Hepatocyte (in vitro differentiated cells): ENCODE data around the gene PRSS21. TPM values are rescaled to one million over a fixed set of nuclear protein-coding genes. Genes with fewer than 3 reads are reported as not detected.

Experiments used
- DNase-seq: peaks from one replicate; pipeline ENCODE4 v3.0.0-alpha.2; 2016; ENCODE audit warnings: low spot score
- H2AFZ ChIP-seq: fragments of 200-600 bp; sonication (generic); 2 replicates; pipeline ENCODE4 v1.6.0; 2016; ENCODE audit warnings: antibody characterized with exemption, mild to moderate bottlenecking
- H3K27ac ChIP-seq: fragments of 200-600 bp; sonication (generic); 2 replicates; pipeline ENCODE4 v1.5.1; 2016; ENCODE audit warnings: mild to moderate bottlenecking
- H3K27me3 ChIP-seq: fragments of 200-600 bp; sonication (generic); 2 replicates; pipeline ENCODE4 v1.6.1; 2016
- H3K36me3 ChIP-seq: fragments of 200-600 bp; sonication (generic); replicated peaks from 2 replicates; pipeline ENCODE4 v1.5.1; 2016; ENCODE audit warnings: low read depth; ENCODE audit not compliant: insufficient read depth
- H3K4me1 ChIP-seq: fragments of 200-600 bp; sonication (generic); 2 replicates; pipeline ENCODE4 v1.5.1; 2016; ENCODE audit warnings: mild to moderate bottlenecking, moderate library complexity; ENCODE audit not compliant: insufficient read depth
- H3K4me2 ChIP-seq: fragments of 200-600 bp; sonication (generic); 2 replicates; pipeline ENCODE4 v1.6.0; 2016
- H3K4me3 ChIP-seq: fragments of 200-600 bp; sonication (generic); 2 replicates; pipeline ENCODE4 v1.5.1; 2016; ENCODE audit warnings: mild to moderate bottlenecking
- H3K79me2 ChIP-seq: fragments of 200-600 bp; sonication (generic); 2 replicates; pipeline ENCODE4 v1.6.0; 2017; ENCODE audit warnings: mild to moderate bottlenecking
- H3K9me2 ChIP-seq: fragments of 200-600 bp; sonication (generic); replicated peaks from 2 replicates; pipeline ENCODE4 v1.6.0; 2017; ENCODE audit warnings: mild to moderate bottlenecking; ENCODE audit not compliant: insufficient read depth
- H3K9me3 ChIP-seq: fragments of 200-600 bp; sonication (generic); 2 replicates; pipeline ENCODE4 v1.5.1; 2016; ENCODE audit warnings: low read depth, mild to moderate bottlenecking
- H4K20me1 ChIP-seq: fragments of 200-600 bp; sonication (generic); 2 replicates; pipeline ENCODE4 v1.6.0; 2016; ENCODE audit warnings: mild to moderate bottlenecking; ENCODE audit not compliant: insufficient read depth, poor library complexity, severe bottlenecking
- CTCF ChIP-seq: fragments of 200-600 bp; sonication (generic); IDR thresholded peaks from 2 replicates; pipeline ENCODE4 v1.5.1; 2016; ENCODE audit warnings: antibody characterized with exemption, mild to moderate bottlenecking; ENCODE audit not compliant: poor library complexity
- EZH2 ChIP-seq: fragments of 200-600 bp; sonication (generic); IDR thresholded peaks from 2 replicates; pipeline ENCODE4 v1.6.1; 2016; ENCODE audit warnings: antibody characterized with exemption, mild to moderate bottlenecking, borderline replicate concordance
- EZH2phosphoT487 ChIP-seq: fragments of 200-600 bp; sonication (generic); IDR thresholded peaks from one replicate; pipeline ENCODE4 v1.6.1; 2018; ENCODE audit warnings: antibody characterized with exemption, mild to moderate bottlenecking, low read depth, moderate library complexity; ENCODE audit not compliant: unreplicated experiment, severe bottlenecking
- WGBS: methylation state at CpG from one replicate; pipeline ENCODE4 v1.1.6; 2016; ENCODE audit warnings: low lambda C conversion rate; ENCODE audit errors: missing lambda C conversion rate; 5-methylcytosine and 5-hydroxymethylcytosine counted together
- polyA plus RNA-seq: library from polyadenylated mRNA; unstranded; fragments of >200 nt; fragmentation: Nextera tagmentation; extraction: Ambion mirVana; gene quantifications from 2 replicates; pipeline ENCODE4 v1.2.1, GENCODE V29; 2016
- total RNA-seq: library from RNA; depleted of rRNA; stranded (reverse); fragments of >200 nt; gene quantifications from 2 replicates; pipeline ENCODE4 v1.2.3, GENCODE V29; 2014

Gene PRSS21
- total and polyA plus RNA-seq, 2 experiments from 2014 or later, result not detected

GRCh38 chr16:2819939-2820835 lies 3.1 kb downstream of the PRSS21 start:
- Histone ChIP-seq H4K20me1 (no peaks in the 10 kb centered on the region), H3K27me3 (no peaks in the 10 kb centered on the region), H3K27ac (no peak overlapping the region), H3K4me3 (no peak overlapping the region), H3K36me3 (no peaks in the 10 kb centered on the region), H3K4me1 (peaks cover 6% of the 10 kb centered on the region), H2AFZ (no peak overlapping the region), H3K9me2 (no peaks in the 10 kb centered on the region), H3K79me2 (no peaks in the 10 kb centered on the region), H3K9me3 (no peaks in the 10 kb centered on the region), H3K4me2 (no peak overlapping the region)
- TF ChIP-seq CTCF (no peak), EZH2 (no peak), EZH2phosphoT487 (no peak)
- 75% methylated on average over 16 of the region's 17 CpGs for WGBS
- DNase-seq, result no peak

- no peak overlapping the region for H3K27ac ChIP-seq
- H3K4me3 ChIP-seq, result no peak overlapping the region
- H3K9me3 ChIP-seq, result no peaks in the 10 kb centered on the region
- H4K20me1 ChIP-seq, result no peaks in the 10 kb centered on the region
- no peak for DNase-seq
- no peaks in the 10 kb centered on the region for H3K9me2 ChIP-seq
- H3K36me3 ChIP-seq, result no peaks in the 10 kb centered on the region
- no peaks in the 10 kb centered on the region for H3K4me1 ChIP-seq
- H3K27me3 ChIP-seq, result no peaks in the 10 kb centered on the region
- TF ChIP-seq EZH2phosphoT487 (no peak), EZH2 (no peak), CTCF (no peak)
- 78% methylated on average over 14 of the region's 14 CpGs for WGBS
- no peak overlapping the region for H2AFZ ChIP-seq
- no peak overlapping the region for H3K4me2 ChIP-seq
- H3K79me2 ChIP-seq, result no peaks in the 10 kb centered on the region
Observed at GRCh38 chr16:2820836-2821486, 3.9 kb downstream of the PRSS21 start.

- Histone ChIP-seq H3K27me3 (no peaks in the 10 kb centered on the region), H3K9me2 (no peaks in the 10 kb centered on the region), H3K36me3 (no peaks in the 10 kb centered on the region), H3K79me2 (no peaks in the 10 kb centered on the region), H3K27ac (no peak overlapping the region), H4K20me1 (no peaks in the 10 kb centered on the region), H3K4me3 (no peak overlapping the region), H2AFZ (no peak overlapping the region), H3K9me3 (no peaks in the 10 kb centered on the region), H3K4me1 (no peaks in the 10 kb centered on the region), H3K4me2 (no peak overlapping the region)
- TF ChIP-seq EZH2, result no peak
- no peak for TF ChIP-seq EZH2phosphoT487
- TF ChIP-seq CTCF, result no peak
- no peak for DNase-seq
- WGBS, result 77% methylated on average over 9 of the region's 9 CpGs
Observed at GRCh38 chr16:2821487-2822157, 4.6 kb downstream of the PRSS21 start.
